ENCODE measurements around the gene TXNL4A.

Gene TXNL4A

GRCh38 chr18:79934311-79935097 is 53.9 kb downstream of the TXNL4A start:
- no peak for TF ChIP-seq TAF1 (IDR thresholded peaks at IDR 0.05; ENCODE audit: borderline replicate concordance, insufficient read depth, low read length)
- TF ChIP-seq POLR2AphosphoS5 (IDR thresholded peaks at IDR 0.05; ENCODE audit: low read depth, low read length) = no peak
- no peak for TF ChIP-seq REST (IDR thresholded peaks at IDR 0.05; ENCODE audit: insufficient read depth in 1 of 2, low read depth in 2 of 2, low read length in 2 of 2)
- TF ChIP-seq FOXP2 (optimal IDR thresholded peaks at IDR 0.05; ENCODE audit: borderline replicate concordance, extremely low read depth, extremely low read length, insufficient read depth) = no peak
- TF ChIP-seq SIN3A (IDR thresholded peaks at IDR 0.05; ENCODE audit: borderline replicate concordance, insufficient read depth, low read length) = no peak

GRCh38 chr18:79933765-79934164 is 54.6 kb downstream of the TXNL4A start:
- peak; percentile 84 for TF ChIP-seq FOXP2 (optimal IDR thresholded peaks at IDR 0.05; ENCODE audit: borderline replicate concordance, extremely low read depth, extremely low read length, insufficient read depth)
- no peak for TF ChIP-seq POLR2AphosphoS5 (IDR thresholded peaks at IDR 0.05; ENCODE audit: low read depth, low read length)
- TF ChIP-seq REST (IDR thresholded peaks at IDR 0.05; ENCODE audit: insufficient read depth in 1 of 2, low read depth in 2 of 2, low read length in 2 of 2) = no peak
- no peak for TF ChIP-seq SIN3A (IDR thresholded peaks at IDR 0.05; ENCODE audit: borderline replicate concordance, insufficient read depth, low read length)

- TF ChIP-seq POLR2AphosphoS5 (IDR thresholded peaks at IDR 0.05; ENCODE audit: low read depth, low read length) = no peak
- TF ChIP-seq REST (IDR thresholded peaks at IDR 0.05; ENCODE audit: insufficient read depth in 1 of 2, low read depth in 2 of 2, low read length in 2 of 2) = no peak
- TF ChIP-seq TAF1 (IDR thresholded peaks at IDR 0.05; ENCODE audit: borderline replicate concordance, insufficient read depth, low read length) = no peak
- no peak for TF ChIP-seq SIN3A (IDR thresholded peaks at IDR 0.05; ENCODE audit: borderline replicate concordance, insufficient read depth, low read length)
- TF ChIP-seq FOXP2 (optimal IDR thresholded peaks at IDR 0.05; ENCODE audit: borderline replicate concordance, extremely low read depth, extremely low read length, insufficient read depth) = no peak
Observed at GRCh38 chr18:79932907-79933306, 55.5 kb downstream of the TXNL4A start.

- TF ChIP-seq SIN3A (IDR thresholded peaks at IDR 0.05; ENCODE audit: borderline replicate concordance, insufficient read depth, low read length) (no peak), FOXP2 (optimal IDR thresholded peaks at IDR 0.05; ENCODE audit: borderline replicate concordance, extremely low read depth, extremely low read length, insufficient read depth) (no peak)
Observed at GRCh38 chr18:79931475-79931874, 56.9 kb downstream of the TXNL4A start.

GRCh38 chr18:79930020-79930642 is 58.2 kb downstream of the TXNL4A start:
- TF ChIP-seq TAF1 (IDR thresholded peaks at IDR 0.05; ENCODE audit: borderline replicate concordance, insufficient read depth, low read length) (no peak), FOXP2 (optimal IDR thresholded peaks at IDR 0.05; ENCODE audit: borderline replicate concordance, extremely low read depth, extremely low read length, insufficient read depth) (no peak), REST (IDR thresholded peaks at IDR 0.05; ENCODE audit: insufficient read depth in 1 of 2, low read depth in 2 of 2, low read length in 2 of 2) (no peak), POLR2AphosphoS5 (IDR thresholded peaks at IDR 0.05; ENCODE audit: low read depth, low read length) (no peak), SIN3A (IDR thresholded peaks at IDR 0.05; ENCODE audit: borderline replicate concordance, insufficient read depth, low read length) (no peak)

All from PFSK-1 (cell line).